Gastroesophageal sphincter (tissue), 3 donors: ENCODE data around the gene SLC25A21.

Source experiments
- CTCF ChIP-seq, 4 experiments: fragments of 200-600 bp in 2 of 4; fragments of 450-650 bp in 2 of 4; sonication (generic) in 1 of 4; IDR thresholded peaks; one replicate each; pipeline ENCODE4 v1.5.1; 2017 to 2019; ENCODE audit warnings: antibody characterized with exemption in 4 of 4, mild to moderate bottlenecking in 2 of 4, moderate library complexity in 2 of 4
- POLR2AphosphoS5 ChIP-seq: sonication (generic); formaldehyde crosslinking; IDR thresholded peaks from one replicate; pipeline ENCODE4 v1.6.1; 2017; ENCODE audit warnings: antibody characterized with exemption

GRCh38 chr14:36910578-36910977, 261.8 kb downstream of the SLC25A21 start:
- no peak for TF ChIP-seq CTCF (IDR thresholded peaks at IDR 0.05)
- no peak for TF ChIP-seq POLR2AphosphoS5
